Measurements from ENCODE around the gene N4BP2. TPM values are rescaled to one million over a fixed set of nuclear protein-coding genes. Genes with fewer than 3 reads are reported as not detected.
"Not testable (repeated sequence)": the region's sequence is repeated elsewhere in the genome, so short reads cannot be mapped to it uniquely, and the experiment has no call there.

N4BP2 gene
- total RNA-seq, 1 donor from 2014 or later: 7.8 TPM

GRCh38 chr4:40087799-40088366, 31.2 kb downstream of the N4BP2 start:
- DNase-seq (ENCODE audit: low read depth): no peak

- DNase-seq (ENCODE audit: low read depth): not testable (repeated sequence)
Observed at GRCh38 chr4:40093400-40093799, 36.8 kb downstream of the N4BP2 start.

GRCh38 chr4:40099010-40099409, 42.4 kb downstream of the N4BP2 start:
- DNase-seq (ENCODE audit: low read depth): no peak

GRCh38 chr4:40107150-40107549, 50.5 kb downstream of the N4BP2 start:
- DNase-seq (ENCODE audit: low read depth): not testable (repeated sequence)

GRCh38 chr4:40112027-40112792, 55.6 kb downstream of the N4BP2 start:
- no peak for DNase-seq (ENCODE audit: low read depth)

- no peak for DNase-seq (ENCODE audit: low read depth)
Observed at GRCh38 chr4:40114206-40114605, 57.6 kb downstream of the N4BP2 start.

GRCh38 chr4:40118861-40119260, 62.2 kb downstream of the N4BP2 start:
- DNase-seq (ENCODE audit: low read depth): no peak

GRCh38 chr4:40119344-40119743, 62.7 kb downstream of the N4BP2 start:
- no peak for DNase-seq (ENCODE audit: low read depth)

- peak; percentile 92 for DNase-seq (ENCODE audit: low read depth)
Observed at GRCh38 chr4:40121515-40121914, 64.9 kb downstream of the N4BP2 start.

- DNase-seq (ENCODE audit: low read depth): no peak
Observed at GRCh38 chr4:40122941-40123340, 66.3 kb downstream of the N4BP2 start.

GRCh38 chr4:40124690-40125089, 68.0 kb downstream of the N4BP2 start:
- DNase-seq (ENCODE audit: low read depth): no peak

GRCh38 chr4:40130401-40131036, 73.9 kb downstream of the N4BP2 start:
- no peak for DNase-seq (ENCODE audit: low read depth)

GRCh38 chr4:40132816-40133215, 76.2 kb downstream of the N4BP2 start:
- DNase-seq (ENCODE audit: low read depth): no peak

GRCh38 chr4:40134206-40134917, 77.7 kb downstream of the N4BP2 start:
- no peak for DNase-seq (ENCODE audit: low read depth)

- not testable (repeated sequence) for DNase-seq (ENCODE audit: low read depth)
Observed at GRCh38 chr4:40136202-40136601, 79.6 kb downstream of the N4BP2 start.

GRCh38 chr4:40140196-40140595, 83.5 kb downstream of the N4BP2 start:
- DNase-seq (ENCODE audit: low read depth): no peak

- not testable (repeated sequence) for DNase-seq (ENCODE audit: low read depth)
Observed at GRCh38 chr4:40140597-40140996, 83.9 kb downstream of the N4BP2 start.

GRCh38 chr4:40143926-40144508, 87.4 kb downstream of the N4BP2 start:
- no peak for DNase-seq (ENCODE audit: low read depth)

- no peak for DNase-seq (ENCODE audit: low read depth)
Observed at GRCh38 chr4:40144716-40145115, 88.1 kb downstream of the N4BP2 start.

GRCh38 chr4:40147490-40147889, 90.8 kb downstream of the N4BP2 start:
- not testable (repeated sequence) for DNase-seq (ENCODE audit: low read depth)

GRCh38 chr4:40149960-40150385, 93.3 kb downstream of the N4BP2 start:
- DNase-seq (ENCODE audit: low read depth): peak; percentile 73

- DNase-seq (ENCODE audit: low read depth): peak; percentile 3
Observed at GRCh38 chr4:40150932-40151331, 94.3 kb downstream of the N4BP2 start.

Data from renal cortical epithelial cell (primary cell).